Liver (tissue), 9 donors: Measurements from ENCODE around the gene CFAP61. TPM values are rescaled to one million over a fixed set of nuclear protein-coding genes. Genes with fewer than 3 reads are reported as not detected.

Experiments
- DNase-seq: peaks from one replicate; pipeline ENCODE4 v3.0.0-alpha.2; 2017; ENCODE audit warnings: low spot score
- H3K27ac ChIP-seq, 2 donors: one replicate each; pipeline ENCODE4 v1.7.0; 2013; ENCODE audit warnings: inconsistent platforms in 2 of 2, low read length in 2 of 2, control low read depth in 1 of 2, low read depth in 1 of 2, mild to moderate bottlenecking in 1 of 2
- H3K27me3 ChIP-seq, 4 donors: one replicate each; pipeline versions ENCODE4 v1.6.1 to v1.7.0; 2013; ENCODE audit warnings: low read length in 3 of 4, inconsistent platforms in 1 of 4, mild to moderate bottlenecking in 1 of 4, moderate library complexity in 1 of 4; ENCODE audit not compliant: control insufficient read depth in 4 of 4, insufficient read depth in 4 of 4
- H3K36me3 ChIP-seq, 4 donors: one replicate each; pipeline versions ENCODE4 v1.6.1 to v1.7.0; 2013; ENCODE audit warnings: low read length in 3 of 4, mild to moderate bottlenecking in 3 of 4, low read depth in 1 of 4, moderate library complexity in 1 of 4; ENCODE audit not compliant: control insufficient read depth in 4 of 4, insufficient read depth in 3 of 4
- H3K4me1 ChIP-seq, 4 donors: one replicate each; pipeline versions ENCODE4 v1.6.1 to v1.7.0; 2013; ENCODE audit warnings: low read length in 3 of 4, mild to moderate bottlenecking in 3 of 4, moderate library complexity in 1 of 4; ENCODE audit not compliant: control insufficient read depth in 4 of 4, insufficient read depth in 4 of 4
- H3K4me3 ChIP-seq, 3 donors: one replicate each; pipeline versions ENCODE4 v1.6.1 to v1.7.0; 2013; ENCODE audit warnings: low read length in 3 of 3, control low read depth in 1 of 3, low read depth in 1 of 3, mild to moderate bottlenecking in 1 of 3
- H3K9ac ChIP-seq, 2 donors: one replicate each; pipeline ENCODE4 v1.7.0; 2013; ENCODE audit warnings: low read length in 2 of 2, mild to moderate bottlenecking in 2 of 2, moderate library complexity in 2 of 2, control low read depth in 1 of 2, low read depth in 1 of 2
- H3K9me3 ChIP-seq, 4 donors: one replicate each; pipeline versions ENCODE4 v1.6.1 to v1.7.0; 2013; ENCODE audit warnings: low read length in 3 of 4; ENCODE audit not compliant: control insufficient read depth in 4 of 4
- CTCF ChIP-seq: fragments of 150-350 bp; IDR thresholded peaks from 2 replicates; pipeline ENCODE4 v1.5.1; 2017; ENCODE audit warnings: improper control_type of control experiment, low read depth, low read length; ENCODE audit not compliant: missing input control
- EGR1 ChIP-seq, 2 donors: IDR thresholded peaks; 2 replicates each; pipeline ENCODE4 v1.6.1; 2016 to 2018; ENCODE audit warnings: antibody characterized with exemption in 2 of 2, low read depth in 2 of 2
- FOXA1 ChIP-seq: IDR thresholded peaks from 2 replicates; pipeline ENCODE4 v1.6.1; 2016; ENCODE audit warnings: antibody characterized with exemption
- FOXA2 ChIP-seq: IDR thresholded peaks from 2 replicates; pipeline ENCODE4 v1.6.1; 2016; ENCODE audit warnings: antibody characterized with exemption
- GABPA ChIP-seq, 2 donors: IDR thresholded peaks in 1 of 2; conservative IDR thresholded peaks in 1 of 2; 2 replicates each; pipeline ENCODE4 v1.6.1; 2016; ENCODE audit warnings: antibody characterized with exemption in 2 of 2, mild to moderate bottlenecking in 1 of 2, moderate library complexity in 1 of 2
- HNF4A ChIP-seq, 2 donors: conservative IDR thresholded peaks; 2 replicates each; pipeline ENCODE4 v1.6.1; 2016; ENCODE audit warnings: antibody characterized with exemption in 2 of 2, mild to moderate bottlenecking in 2 of 2
- HNF4G ChIP-seq: IDR thresholded peaks from 2 replicates; pipeline ENCODE4 v1.6.1; 2016; ENCODE audit warnings: antibody characterized with exemption
- JUND ChIP-seq, 2 donors: IDR thresholded peaks; 2 replicates each; pipeline ENCODE4 v1.6.1; 2016; ENCODE audit warnings: antibody characterized with exemption in 2 of 2
- MAX ChIP-seq: IDR thresholded peaks from 2 replicates; pipeline ENCODE4 v1.6.1; 2016; ENCODE audit warnings: antibody characterized with exemption
- NR2F2 ChIP-seq: IDR thresholded peaks from 2 replicates; pipeline ENCODE4 v1.6.1; 2016; ENCODE audit warnings: antibody characterized with exemption
- RAD21 ChIP-seq, 2 donors: IDR thresholded peaks; 2 replicates each; pipeline ENCODE4 v1.6.1; 2016; ENCODE audit warnings: antibody characterized with exemption in 2 of 2, mild to moderate bottlenecking in 2 of 2
- REST ChIP-seq: IDR thresholded peaks from 2 replicates; pipeline ENCODE4 v1.6.1; 2016; ENCODE audit warnings: antibody characterized with exemption, mild to moderate bottlenecking
- RXRA ChIP-seq, 2 donors: IDR thresholded peaks; 2 replicates each; pipeline ENCODE4 v1.6.1; 2017 to 2018; ENCODE audit warnings: antibody characterized with exemption in 2 of 2, mild to moderate bottlenecking in 1 of 2
- SP1 ChIP-seq: IDR thresholded peaks from 2 replicates; pipeline ENCODE4 v1.6.1; 2018; ENCODE audit warnings: antibody characterized with exemption, mild to moderate bottlenecking
- TAF1 ChIP-seq: conservative IDR thresholded peaks from 2 replicates; pipeline ENCODE4 v1.6.1; 2016; ENCODE audit warnings: antibody characterized with exemption, mild to moderate bottlenecking
- YY1 ChIP-seq: IDR thresholded peaks from 2 replicates; pipeline ENCODE4 v1.6.1; 2016; ENCODE audit warnings: antibody characterized with exemption, mild to moderate bottlenecking
- ZBTB33 ChIP-seq: IDR thresholded peaks from 2 replicates; pipeline ENCODE4 v1.6.1; 2016; ENCODE audit warnings: antibody characterized with exemption
- WGBS: extraction: QIAGEN DNeasy Blood & Tissue Kit; methylation state at CpG from one replicate; pipeline ENCODE4 v1.1.7; 2013; 5-methylcytosine and 5-hydroxymethylcytosine counted together
- polyA plus RNA-seq, 2 donors: library from polyadenylated mRNA; stranded (reverse) in 1 of 2; unstranded in 1 of 2; fragments of 200-250 nt in 1 of 2; fragments of >200 nt in 1 of 2; fragmentation: Nextera tagmentation in 1 of 2; extraction: Ambion mirVana in 1 of 2; gene quantifications; one replicate each; pipeline versions ENCODE4 v1.2.1 to v1.2.3, GENCODE V29; 2013 to 2015
- total RNA-seq, 2 donors: library from RNA; depleted of rRNA; stranded (reverse); fragments of >200 nt; gene quantifications; one replicate each; pipeline ENCODE4 v1.2.3, GENCODE V29; 2014
- donor health status: healthy.
- donor health status: healthy.
- donor health status: healthy.
- donor health status: healthy.
- donor health status: healthy.

CFAP61 gene
- total and polyA plus RNA-seq, 4 donors = 0.05 TPM; not detected in 3

GRCh38 chr20:20020908-20021307 is 31.4 kb upstream of the CFAP61 start:
- H3K4me3 ChIP-seq = no peak overlapping the region
- H3K27me3 ChIP-seq = no peaks in the 10 kb centered on the region
- peaks cover 2 to 6% (median 3%) of the 10 kb centered on the region in 4 donors for H3K36me3 ChIP-seq
- no peak overlapping the region for H3K27ac ChIP-seq
- no peaks in the 10 kb centered on the region for H3K9me3 ChIP-seq
- DNase-seq = no peak
- H3K9ac ChIP-seq = no peak overlapping the region
- peaks cover 9 to 22% (median 16%) of the 10 kb centered on the region in 4 donors for H3K4me1 ChIP-seq
- TF ChIP-seq HNF4G = no peak
- TF ChIP-seq GABPA (IDR thresholded peaks at IDR 0.05 in 1 of 2, conservative IDR thresholded peaks at IDR 0.05 in 1 of 2) = no peak
- no peak for TF ChIP-seq FOXA2
- no peak for TF ChIP-seq JUND (IDR thresholded peaks at IDR 0.05)
- no peak for TF ChIP-seq FOXA1
- TF ChIP-seq ZBTB33 = no peak
- TF ChIP-seq CTCF = no peak
- no peak for TF ChIP-seq TAF1
- TF ChIP-seq EGR1 (IDR thresholded peaks at IDR 0.05; ENCODE audit: low read depth in 2 of 2) = no peak
- TF ChIP-seq HNF4A (conservative IDR thresholded peaks at IDR 0.05) = no peak
- TF ChIP-seq SP1 = no peak
- no peak for TF ChIP-seq YY1
- TF ChIP-seq MAX = no peak
- no peak for TF ChIP-seq REST
- no peak for TF ChIP-seq NR2F2
- 84% methylated on average over 11 of the region's 11 CpGs for WGBS

- peaks cover 9 to 20% (median 15%) of the 10 kb centered on the region in 4 donors for H3K4me1 ChIP-seq
- H3K9me3 ChIP-seq = no peaks in the 10 kb centered on the region
- WGBS = 92% methylated on average over 7 of the region's 7 CpGs
- DNase-seq = no peak
- no peak overlapping the region for H3K9ac ChIP-seq
- no peak overlapping the region for H3K4me3 ChIP-seq
- peaks cover 2 to 8% (median 4%) of the 10 kb centered on the region in 4 donors for H3K36me3 ChIP-seq
- H3K27ac ChIP-seq = no peak overlapping the region
- H3K27me3 ChIP-seq = no peaks in the 10 kb centered on the region
- no peak for TF ChIP-seq JUND (IDR thresholded peaks at IDR 0.05)
- TF ChIP-seq ZBTB33 = no peak
- no peak for TF ChIP-seq TAF1
- TF ChIP-seq RAD21 (IDR thresholded peaks at IDR 0.05) = no peak
- no peak for TF ChIP-seq RXRA (IDR thresholded peaks at IDR 0.05)
- no peak for TF ChIP-seq REST
- no peak for TF ChIP-seq EGR1 (IDR thresholded peaks at IDR 0.05; ENCODE audit: low read depth in 2 of 2)
- no peak for TF ChIP-seq HNF4G
- no peak for TF ChIP-seq FOXA2
These were observed 30.5 kb upstream of the CFAP61 start for GRCh38 chr20:20021835-20022234.
